Ramos (cell line): ENCODE results near the gene TC2N.
"Not testable (repeated sequence)": the region's sequence is repeated elsewhere in the genome, so short reads cannot be mapped to it uniquely, and the experiment has no call there.

Source experiments
- in situ Hi-C: fragments of 300-500 bp; cut with MboI; formaldehyde crosslinking; loops from one replicate; pipeline ENCODE4 v1.14.3; 2022; ENCODE audit warnings: low sequenced_read_pairs; ENCODE audit not compliant: unreplicated experiment

TC2N gene

DNA sequence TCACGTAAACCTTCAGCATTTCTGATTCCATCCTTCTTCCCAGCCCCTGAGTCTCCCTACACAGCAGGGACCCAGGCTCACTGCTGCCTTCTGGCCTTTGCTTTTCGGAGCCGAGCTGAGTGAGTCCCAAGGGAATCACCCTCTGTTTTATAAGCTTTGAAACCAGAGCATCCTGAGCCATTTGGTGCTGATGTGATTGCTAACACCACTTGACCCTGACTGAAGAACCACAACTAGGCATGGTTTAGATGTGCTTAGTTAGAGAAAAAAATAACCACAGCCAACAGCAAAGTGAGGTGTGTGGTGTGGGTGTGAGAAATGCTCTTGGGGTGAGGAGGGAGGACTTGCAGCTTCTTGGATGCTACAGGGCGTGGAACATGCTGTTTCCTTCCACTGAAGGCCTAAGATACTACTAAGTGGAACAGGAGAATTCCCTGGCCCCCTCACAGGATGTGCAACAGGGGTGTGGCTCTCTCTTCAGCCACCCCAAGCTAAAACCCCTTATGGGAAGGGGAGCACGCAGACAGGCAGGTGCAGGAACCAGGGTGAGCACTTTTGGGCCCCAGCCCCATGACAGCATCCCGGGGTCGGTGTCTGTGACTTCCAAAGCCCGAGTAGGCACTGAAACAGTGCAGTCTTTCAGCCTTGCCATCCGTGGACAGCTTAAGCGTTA is at the start of gene TC2N:
Gene TC2N (minus strand): TSS at position 221 of the 673 bp plus-strand sequence. CDS start 53,767 bp downstream, outside the sequence.
- in situ Hi-C loops: no loop called here

DNA sequence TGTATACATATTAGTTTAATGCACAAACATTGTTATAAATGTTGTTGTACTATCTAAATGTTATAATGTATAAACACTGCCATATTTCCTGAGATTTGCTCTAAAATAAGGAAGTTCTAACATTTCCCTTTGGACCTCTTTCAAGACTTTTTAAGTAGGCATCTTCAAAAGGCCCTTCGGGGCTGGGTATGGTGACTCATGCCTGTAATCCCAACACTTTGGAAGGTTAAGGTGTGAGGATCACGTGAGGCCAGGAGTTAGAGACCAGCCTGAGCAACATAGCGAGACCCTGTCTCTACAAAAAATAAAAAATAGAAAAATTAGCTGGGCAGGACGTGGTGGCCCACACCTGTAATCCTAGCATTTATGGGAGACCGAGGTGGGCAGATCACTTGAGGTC is 44.7 kb upstream of the TC2N start:
- in situ Hi-C loops: no loop called here

DNA sequence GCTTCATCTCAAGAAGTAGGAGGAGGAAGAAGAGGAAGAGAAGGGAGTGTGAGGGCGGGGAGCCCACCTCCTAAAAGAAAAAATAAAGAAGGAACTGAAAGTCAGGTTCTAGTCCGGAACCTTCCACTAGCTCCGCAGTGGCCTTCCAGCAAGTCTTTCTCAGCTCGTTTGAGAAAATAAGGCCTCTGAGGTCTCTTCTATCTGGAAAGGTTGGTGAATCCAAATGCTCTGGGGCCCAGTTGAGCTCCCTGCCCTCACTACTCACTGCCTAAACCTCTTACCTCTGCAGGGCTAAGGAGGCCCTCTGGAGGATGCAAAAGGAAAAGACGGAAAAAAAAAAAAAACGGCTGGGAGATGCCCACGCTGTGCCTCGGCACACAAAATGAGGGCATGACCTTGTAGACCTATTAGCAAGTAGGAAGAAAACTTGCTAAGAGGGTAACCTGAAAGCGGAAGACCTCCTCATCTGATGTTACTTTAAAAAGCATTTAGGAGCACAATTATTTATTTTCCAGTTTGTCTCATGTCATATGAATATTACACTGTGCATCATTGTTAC is 44.2 kb upstream of the TC2N start:
- in situ Hi-C loops: no loop called here

DNA sequence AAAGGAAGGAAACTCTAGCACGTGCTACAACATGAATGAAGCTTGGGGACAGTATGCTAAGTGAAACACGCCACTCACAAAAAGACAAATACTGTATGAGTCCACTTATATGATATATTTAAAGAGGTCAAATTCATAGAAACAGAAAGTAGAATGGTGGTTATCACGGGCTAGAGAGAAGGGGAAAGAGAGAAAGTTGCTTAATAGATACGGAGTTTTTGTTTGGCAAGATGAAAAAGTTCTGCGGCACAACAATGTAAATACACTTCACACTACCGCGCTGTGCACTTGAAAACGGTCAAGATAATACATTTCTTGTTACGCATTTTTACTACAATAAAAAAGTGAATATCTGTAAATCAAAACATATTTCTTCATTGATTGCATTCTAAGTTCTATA is 42.9 kb upstream of the TC2N start:
- in situ Hi-C loops: no loop called here

DNA sequence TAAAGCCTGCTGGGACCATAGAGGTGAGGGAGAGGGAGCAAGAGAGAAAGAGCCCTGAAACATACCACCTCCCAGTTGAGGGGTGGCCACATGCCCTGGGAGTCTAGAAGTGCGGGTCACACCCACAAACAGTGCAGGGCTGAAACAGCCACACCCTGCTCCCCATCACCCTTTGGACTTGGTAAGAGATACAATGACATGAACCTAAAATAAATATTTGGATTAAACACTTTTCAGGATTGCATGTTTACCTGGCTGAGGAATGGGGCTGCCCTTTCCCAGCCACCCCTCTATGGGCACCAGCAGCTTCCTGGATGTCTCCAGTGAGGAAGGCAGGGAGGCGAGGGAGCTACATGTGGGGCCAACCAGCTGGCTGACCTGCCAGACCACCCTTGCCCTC is 39.0 kb upstream of the TC2N start:
- in situ Hi-C loops: no loop called here

DNA sequence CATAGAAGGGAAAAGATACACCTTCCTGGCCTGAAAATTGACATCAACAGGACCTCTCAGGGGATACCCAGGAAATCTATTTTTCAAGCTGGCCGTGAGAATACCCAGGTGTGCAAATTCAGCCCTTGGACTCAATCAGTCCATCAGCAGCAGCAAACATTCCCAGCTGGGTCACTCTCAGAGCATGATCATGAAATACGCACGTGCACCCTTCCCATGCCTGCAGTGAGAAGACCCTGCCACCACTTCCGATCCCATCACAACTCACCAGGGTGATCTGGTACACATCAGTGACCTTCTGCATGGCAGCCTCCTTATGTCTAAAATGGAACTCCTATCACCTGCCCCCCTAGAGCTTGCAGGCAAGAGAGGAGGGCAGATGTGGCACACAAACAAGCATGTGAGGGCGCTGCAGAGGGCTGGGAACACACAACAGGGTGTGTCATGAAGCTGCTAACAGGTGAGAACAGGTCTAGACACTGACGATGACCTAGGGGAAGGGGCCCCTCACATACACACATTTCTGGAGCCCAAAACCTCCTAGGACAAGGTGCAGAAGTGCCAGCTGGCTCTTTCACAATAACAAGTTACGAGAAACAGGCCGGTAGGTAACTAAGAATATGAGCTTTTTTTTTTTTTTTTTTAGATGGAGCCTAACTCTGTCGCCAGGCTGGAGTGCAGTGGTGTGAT is 37.8 kb upstream of the TC2N start:
- in situ Hi-C loops: no loop called here

DNA sequence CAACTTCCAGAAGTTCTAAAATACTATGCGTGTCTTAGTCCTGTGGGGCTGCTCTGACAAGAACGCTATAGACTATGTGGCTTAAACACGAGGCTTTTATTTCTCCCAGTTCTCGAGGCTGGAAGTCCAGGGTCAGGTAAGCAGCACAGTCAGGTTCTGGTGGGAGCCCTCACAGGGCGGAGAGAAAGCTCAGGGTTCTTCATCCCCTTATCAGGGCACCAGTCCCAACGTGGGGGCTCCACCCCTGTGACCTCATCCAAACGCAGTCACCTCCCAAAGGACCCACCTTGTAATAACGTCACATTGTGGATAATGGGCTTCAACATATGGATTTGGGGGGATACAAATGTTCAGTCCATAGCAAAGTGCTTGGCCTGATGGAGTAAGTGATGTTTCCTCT is 37.1 kb upstream of the TC2N start:
- in situ Hi-C loops: no loop called here

DNA sequence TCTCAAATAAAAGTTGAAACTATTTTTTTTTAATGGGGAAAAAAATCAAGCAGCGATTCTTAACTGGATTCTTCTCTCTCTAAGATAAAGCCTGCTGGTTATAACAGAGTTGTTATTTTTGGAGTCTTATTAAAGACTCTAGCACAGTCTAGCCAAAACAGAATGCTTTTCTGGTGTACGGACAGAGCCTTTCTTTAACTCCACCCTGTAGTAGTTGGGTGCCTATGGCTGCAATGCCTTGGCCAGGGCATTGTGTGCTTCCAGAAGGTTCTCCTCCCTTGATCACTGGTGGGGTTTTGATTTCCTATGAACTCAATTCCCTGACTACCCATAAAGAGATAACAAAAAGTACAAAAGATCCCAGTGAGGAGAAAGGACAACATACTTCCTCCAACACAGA is 35.7 kb upstream of the TC2N start:
- in situ Hi-C loops: no loop called here

DNA sequence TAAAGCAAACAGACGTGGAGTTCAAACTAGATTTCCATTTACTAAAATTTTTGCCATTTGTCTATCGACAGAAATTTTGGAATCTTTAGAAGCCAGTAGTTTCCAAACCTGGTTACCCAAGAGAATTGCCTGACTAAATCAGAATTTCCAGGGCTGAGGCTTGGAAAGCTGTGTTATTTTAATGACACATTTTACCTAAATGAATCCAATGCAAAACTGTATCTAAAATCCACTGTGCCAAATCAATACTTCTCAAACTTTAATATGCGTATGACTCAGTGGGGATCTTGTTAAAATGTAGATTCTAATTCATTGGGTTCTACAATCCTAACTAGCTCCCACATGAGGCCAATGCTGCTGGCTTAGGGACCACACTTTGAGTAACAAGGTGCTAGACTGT is 35.0 kb upstream of the TC2N start:
- in situ Hi-C loops: no loop called here

DNA sequence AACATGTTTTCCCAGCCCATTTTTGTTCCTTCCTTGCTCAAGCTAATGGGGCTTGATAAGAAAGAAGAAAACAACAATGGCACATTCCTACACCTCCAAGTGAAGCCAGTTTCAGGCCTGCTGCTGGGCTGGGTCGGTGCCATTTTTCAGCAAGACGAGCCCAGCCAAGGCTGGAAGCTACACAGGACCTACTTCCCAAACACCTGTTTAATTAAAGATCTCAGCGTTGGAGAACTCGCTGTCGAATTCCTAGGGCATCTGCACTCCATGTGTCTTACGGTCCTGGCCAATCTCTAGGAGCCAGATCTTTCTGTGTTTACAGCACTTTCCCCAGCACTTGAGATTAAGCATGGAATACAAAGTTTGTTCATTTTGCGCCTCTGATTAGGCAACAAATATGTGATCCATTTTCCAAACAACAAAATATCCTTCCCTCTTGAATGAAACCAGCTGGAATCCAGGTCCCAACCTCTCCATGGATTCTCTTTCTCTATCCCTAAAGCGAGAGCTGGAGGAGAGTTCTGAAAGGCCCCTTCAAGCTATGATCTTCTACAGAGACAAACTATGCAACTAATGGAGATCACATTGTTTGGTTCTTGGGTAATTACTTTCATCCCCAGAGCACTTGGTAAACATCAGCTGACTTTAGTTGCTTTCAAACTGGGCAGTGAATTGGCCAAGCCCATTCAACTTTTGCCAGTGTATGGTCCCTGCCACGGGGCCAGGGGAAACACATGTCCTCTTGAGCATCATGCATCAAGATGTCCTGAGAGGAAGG is 34.3 kb upstream of the TC2N start:
- in situ Hi-C loops: no loop called here

DNA sequence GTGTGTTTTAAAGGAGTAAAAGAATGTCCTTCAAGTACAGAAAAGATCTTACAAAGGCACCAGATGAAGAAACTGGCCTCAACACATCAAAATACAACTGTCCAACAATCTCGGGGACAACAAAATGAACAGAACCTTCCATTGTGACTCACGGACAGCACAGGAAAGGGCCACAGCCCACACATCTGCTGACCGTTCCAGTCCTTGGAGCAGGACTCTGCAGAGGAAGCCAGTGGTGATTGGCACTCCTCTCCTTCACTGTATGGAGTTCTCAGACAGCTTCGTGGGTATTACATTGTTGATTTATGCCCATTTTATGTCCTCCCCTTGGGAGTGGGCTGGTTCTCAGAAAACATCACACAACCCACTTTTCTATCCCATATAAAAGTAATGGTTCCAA is 32.5 kb upstream of the TC2N start:
- in situ Hi-C loops: no loop called here

DNA sequence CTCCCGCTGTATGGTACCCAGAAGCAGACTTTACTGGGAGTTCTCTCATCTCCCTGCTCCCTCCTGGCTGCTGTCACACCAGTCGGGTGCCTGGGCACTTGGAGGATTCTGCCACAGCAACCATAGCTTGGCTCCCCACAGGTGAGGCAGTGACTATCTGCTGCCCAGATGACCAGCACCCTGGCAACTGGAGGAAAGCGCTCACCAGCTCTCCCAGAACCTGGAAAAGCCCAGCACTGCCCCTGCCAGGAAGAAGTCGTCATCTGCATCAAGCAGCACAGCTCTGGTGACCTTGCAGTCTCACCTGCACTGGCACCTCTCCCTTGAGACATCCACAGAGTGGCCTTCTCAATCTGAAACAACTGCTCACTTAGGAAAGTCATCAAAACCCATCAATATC is 31.9 kb upstream of the TC2N start:
- in situ Hi-C loops: no loop called here

DNA sequence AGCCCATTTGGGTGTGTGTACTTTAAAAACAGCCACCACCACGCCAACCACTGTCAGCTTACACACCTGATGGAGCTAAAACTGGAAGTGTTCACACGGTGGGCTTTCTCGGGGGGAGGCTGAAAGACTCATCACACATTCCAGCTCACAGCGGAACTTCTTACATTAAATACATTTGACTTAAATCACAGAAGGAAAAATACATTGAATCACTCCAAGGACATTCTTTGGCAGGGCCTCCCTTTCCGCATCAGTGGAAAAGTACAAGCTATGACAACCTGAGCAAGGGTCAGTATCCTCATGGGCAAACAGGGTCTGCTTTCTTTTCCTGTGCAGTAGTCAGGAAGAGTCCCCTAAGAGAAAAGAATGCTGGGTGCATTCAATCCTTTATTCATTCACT is 31.0 kb upstream of the TC2N start:
- in situ Hi-C loops: no loop called here

DNA sequence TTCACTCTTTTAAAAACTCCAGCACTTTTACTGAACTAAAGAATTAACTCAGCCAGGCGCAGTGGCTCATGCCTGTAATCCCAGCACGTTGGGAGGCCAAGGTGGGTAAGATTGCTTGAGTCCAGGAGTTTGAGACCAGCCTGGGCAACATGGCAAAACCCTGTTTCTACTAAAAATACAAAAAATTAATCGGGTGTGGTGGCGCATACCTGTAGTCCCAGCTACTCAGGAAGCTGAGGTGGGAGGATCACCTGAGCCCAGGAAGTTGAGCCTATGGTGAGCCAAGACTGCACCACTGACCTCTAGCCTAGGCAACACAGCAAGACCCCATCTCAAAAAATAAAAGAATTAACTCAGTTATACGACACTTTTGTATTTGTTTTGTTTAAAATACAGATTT is 30.4 kb upstream of the TC2N start:
- in situ Hi-C loops: not testable (repeated sequence)

DNA sequence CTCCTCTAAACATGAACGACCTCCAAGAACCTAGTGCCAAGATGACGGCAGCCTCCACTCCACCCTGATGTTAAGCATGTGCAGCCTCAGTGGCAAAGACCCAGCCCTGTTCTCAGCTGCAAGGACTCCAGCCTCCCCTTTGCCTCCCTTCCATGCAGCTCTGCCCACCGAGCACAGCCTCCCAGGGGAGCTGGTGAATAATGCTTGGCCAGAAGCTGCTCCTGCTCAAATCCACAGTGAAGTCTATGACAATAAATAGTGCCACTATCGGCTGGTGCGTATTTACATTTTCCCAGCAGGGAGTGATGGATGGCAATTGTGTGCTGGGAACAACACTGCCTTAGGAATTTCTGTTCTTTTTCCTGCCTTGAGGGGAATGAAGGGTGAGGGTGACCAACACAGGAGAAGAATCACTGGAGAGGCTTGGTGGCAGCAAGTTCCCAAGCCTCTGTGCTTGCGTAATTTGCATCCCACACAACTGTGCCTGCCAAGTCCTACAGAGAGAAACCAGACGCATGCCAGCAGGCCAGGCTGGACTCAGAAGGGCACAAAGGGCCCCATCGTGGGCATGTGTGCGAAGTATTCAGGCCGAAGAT is 29.9 kb upstream of the TC2N start:
- in situ Hi-C loops: no loop called here

DNA sequence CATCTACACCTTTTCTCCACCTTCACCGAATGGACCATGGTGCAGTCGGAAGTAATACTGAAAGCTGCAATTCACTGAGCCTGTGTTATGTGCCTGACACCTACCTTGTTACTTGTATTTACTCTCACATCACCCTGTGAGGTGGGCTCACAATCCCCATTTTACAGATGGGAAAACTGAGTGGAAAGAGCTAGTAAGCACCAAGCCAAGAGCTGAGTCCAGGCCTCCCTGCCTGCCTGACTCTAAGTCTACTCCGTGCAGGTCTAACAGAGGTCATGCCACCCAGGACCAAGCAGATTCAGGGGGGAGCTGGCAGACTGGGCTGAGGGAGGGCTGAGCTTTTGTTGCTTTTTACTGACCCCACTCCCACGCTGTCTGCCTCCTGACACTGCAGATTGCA is 29.1 kb upstream of the TC2N start:
- in situ Hi-C loops: no loop called here

DNA sequence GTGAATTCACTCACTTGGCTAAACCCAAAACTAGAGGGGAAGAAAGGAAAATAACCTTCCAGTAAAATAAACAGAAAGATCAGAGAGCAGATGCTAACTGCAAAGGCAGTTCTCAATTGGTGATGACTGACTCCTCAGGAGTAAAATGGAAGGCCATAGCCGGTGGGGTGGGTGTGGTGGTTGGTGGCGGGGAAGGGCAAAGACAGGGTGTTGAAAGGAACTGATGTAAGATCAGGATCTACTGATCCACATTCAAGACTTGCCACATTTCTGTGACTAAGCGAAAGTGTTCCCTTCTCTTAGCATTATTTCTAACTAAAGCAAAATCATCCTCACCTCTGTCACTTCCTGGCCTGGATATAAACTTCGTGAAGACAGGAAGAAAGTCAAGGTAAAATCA is 26.3 kb upstream of the TC2N start:
- in situ Hi-C loops: no loop called here

DNA sequence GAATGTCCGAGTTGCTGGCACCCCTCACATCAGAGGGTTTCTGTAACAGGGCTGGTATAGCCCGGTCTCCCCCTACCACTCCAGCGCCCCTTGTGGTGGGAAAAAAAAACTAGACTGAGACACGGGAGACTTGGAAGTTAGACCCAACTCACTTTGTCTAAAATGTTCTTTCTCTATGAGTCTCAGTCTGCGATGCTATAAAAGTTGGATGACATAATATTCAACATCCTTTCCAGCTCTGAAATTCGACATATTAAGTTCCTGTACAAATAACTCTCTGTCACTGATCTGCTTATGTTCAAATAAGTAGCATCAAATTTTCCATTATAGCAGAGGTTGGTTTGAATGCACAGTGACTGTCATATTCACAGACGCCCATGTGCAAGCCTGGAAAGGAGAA is 25.7 kb upstream of the TC2N start:
- in situ Hi-C loops: no loop called here

DNA sequence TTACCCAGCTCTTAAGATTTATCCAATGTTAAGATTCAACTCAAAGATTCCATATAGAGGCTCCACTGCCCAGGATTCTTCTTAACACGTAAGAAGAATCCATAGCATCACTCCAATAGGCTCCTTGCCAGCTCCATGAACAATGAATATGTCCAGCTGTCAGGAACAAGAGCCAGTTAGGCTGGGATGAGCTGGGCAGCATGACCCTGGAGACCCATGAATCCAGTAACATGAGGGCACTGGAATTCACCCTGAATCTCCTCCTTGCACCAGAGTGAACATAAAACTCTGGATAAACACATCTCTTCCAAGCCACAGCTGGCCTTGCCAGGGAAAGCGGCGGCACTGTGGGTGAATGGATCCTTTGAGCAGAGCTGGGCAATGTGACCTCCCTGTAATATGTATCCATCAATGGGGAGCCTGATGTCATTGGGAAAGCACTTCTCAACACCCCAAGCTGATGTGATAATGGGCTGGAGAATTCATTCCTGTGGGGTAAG is 24.4 kb upstream of the TC2N start:
- in situ Hi-C loops: no loop called here

DNA sequence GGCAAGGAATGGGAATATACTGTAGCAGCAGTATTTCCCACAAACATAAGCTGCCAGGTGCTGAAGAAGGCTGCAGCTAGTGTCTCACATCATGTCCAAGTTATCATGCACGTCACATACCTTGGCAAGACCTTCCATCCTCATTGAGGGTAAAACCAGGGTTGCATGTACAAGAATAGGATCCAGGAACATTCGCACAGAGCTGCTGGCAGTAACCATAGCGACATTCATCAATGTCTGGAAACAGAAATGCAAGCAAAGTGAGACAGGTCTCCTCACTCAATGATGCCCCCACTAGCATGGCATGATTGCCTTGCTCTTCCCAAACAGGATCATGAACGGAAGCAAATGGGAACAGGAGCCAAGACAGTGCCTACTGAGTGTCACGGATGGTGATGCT is 23.8 kb upstream of the TC2N start:
- in situ Hi-C loops: no loop called here
